Nephron (organoid): ENCODE data around the gene MKI67.
"Not testable (repeated sequence)": the region's sequence is repeated elsewhere in the genome, so short reads cannot be mapped to it uniquely, and the experiment has no call there.

ENCODE experiments used
- H3K27ac Mint-ChIP-seq, 3 experiments: 2 replicates each; pipeline ENCODE4 v1.8.0; 2020; ENCODE audit warnings: mixed read lengths in 3 of 3, mild to moderate bottlenecking in 2 of 3, moderate library complexity in 1 of 3
- H3K27me3 Mint-ChIP-seq: 2 replicates; pipeline ENCODE4 v1.8.0; 2021; ENCODE audit warnings: low read depth, mild to moderate bottlenecking, moderate library complexity, mixed read lengths
- H3K36me3 Mint-ChIP-seq: 2 replicates; pipeline ENCODE4 v1.8.0; 2020; ENCODE audit warnings: low read depth, mixed read lengths
- H3K4me1 Mint-ChIP-seq: 2 replicates; pipeline ENCODE4 v1.8.0; 2020; ENCODE audit warnings: mixed read lengths
- H3K4me3 Mint-ChIP-seq, 3 experiments: 2 replicates each; pipeline ENCODE4 v1.8.0; 2020; ENCODE audit warnings: mild to moderate bottlenecking in 3 of 3, mixed read lengths in 3 of 3, moderate library complexity in 2 of 3
- H3K9me3 Mint-ChIP-seq: 2 replicates; pipeline ENCODE4 v1.8.0; 2020; ENCODE audit warnings: mixed read lengths
- TF ChIP-seq, protein P1 (sequence below), 3 experiments: fragments of 200-600 bp; sonication (generic); IDR thresholded peaks; one replicate each; pipeline ENCODE4 v1.5.0; 2021; ENCODE audit warnings: antibody characterized with exemption in 3 of 3; ENCODE audit not compliant: unreplicated experiment in 3 of 3

MKI67 gene

DNA sequence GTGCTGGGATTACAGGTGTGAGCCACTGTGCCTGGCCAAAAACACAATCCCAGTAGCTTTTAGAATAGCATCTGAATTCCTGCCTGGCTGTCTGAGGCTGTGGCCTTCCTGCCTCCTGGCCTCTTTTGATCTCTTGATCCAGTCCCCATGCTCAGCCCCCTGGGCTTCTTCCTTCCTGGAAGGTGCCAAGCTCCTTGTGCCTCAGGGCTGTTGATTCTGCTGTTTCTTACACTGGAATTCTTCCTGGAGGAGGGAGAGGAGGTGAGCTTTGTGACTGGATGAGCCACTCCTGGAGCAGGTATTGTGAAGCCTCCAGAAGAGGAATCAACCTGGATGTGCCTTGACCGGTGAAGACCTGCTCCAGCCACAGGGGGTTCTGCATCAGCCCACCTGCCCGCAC lies 17.3 kb upstream of the MKI67 start:
- TF ChIP-seq, protein P1, sequence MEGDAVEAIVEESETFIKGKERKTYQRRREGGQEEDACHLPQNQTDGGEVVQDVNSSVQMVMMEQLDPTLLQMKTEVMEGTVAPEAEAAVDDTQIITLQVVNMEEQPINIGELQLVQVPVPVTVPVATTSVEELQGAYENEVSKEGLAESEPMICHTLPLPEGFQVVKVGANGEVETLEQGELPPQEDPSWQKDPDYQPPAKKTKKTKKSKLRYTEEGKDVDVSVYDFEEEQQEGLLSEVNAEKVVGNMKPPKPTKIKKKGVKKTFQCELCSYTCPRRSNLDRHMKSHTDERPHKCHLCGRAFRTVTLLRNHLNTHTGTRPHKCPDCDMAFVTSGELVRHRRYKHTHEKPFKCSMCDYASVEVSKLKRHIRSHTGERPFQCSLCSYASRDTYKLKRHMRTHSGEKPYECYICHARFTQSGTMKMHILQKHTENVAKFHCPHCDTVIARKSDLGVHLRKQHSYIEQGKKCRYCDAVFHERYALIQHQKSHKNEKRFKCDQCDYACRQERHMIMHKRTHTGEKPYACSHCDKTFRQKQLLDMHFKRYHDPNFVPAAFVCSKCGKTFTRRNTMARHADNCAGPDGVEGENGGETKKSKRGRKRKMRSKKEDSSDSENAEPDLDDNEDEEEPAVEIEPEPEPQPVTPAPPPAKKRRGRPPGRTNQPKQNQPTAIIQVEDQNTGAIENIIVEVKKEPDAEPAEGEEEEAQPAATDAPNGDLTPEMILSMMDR (IDR thresholded peaks at IDR 0.05; ENCODE audit: unreplicated experiment in 3 of 3): no peak
- peaks cover 30% of the 10 kb centered on the region for H3K27me3 Mint-ChIP-seq
- no peaks in the 10 kb centered on the region for H3K36me3 Mint-ChIP-seq
- H3K9me3 Mint-ChIP-seq: no peaks in the 10 kb centered on the region
- no peak overlapping the region for H3K27ac Mint-ChIP-seq
- no peak overlapping the region for H3K4me3 Mint-ChIP-seq
- H3K4me1 Mint-ChIP-seq: peaks cover 8% of the 10 kb centered on the region

DNA sequence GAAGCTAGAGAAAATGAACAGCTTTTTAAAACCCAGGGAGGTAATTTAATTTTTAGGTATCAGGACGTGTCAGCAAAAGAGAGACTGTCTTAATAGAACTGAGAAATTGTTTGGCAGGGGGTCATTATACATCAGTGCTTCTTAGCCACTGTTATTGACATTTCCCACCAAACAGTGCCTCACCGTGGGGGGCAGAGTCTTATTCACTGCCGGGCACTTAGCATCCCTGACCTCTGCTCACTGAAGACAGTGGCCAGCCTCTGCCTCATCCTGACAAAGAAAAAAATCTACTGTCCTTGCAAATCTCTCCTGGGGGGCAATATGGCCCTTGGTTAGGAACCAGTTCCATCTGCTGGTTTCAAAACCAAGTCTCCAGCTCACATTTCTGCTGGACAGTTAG lies 14.2 kb upstream of the MKI67 start:
- no peak overlapping the region for H3K4me3 Mint-ChIP-seq
- H3K9me3 Mint-ChIP-seq: no peaks in the 10 kb centered on the region
- H3K27me3 Mint-ChIP-seq: peaks cover 10% of the 10 kb centered on the region
- no peak overlapping the region for H3K27ac Mint-ChIP-seq
- no peaks in the 10 kb centered on the region for H3K4me1 Mint-ChIP-seq
- H3K36me3 Mint-ChIP-seq: no peaks in the 10 kb centered on the region
- TF ChIP-seq, protein P1 (IDR thresholded peaks at IDR 0.05; ENCODE audit: unreplicated experiment in 3 of 3): no peak

DNA sequence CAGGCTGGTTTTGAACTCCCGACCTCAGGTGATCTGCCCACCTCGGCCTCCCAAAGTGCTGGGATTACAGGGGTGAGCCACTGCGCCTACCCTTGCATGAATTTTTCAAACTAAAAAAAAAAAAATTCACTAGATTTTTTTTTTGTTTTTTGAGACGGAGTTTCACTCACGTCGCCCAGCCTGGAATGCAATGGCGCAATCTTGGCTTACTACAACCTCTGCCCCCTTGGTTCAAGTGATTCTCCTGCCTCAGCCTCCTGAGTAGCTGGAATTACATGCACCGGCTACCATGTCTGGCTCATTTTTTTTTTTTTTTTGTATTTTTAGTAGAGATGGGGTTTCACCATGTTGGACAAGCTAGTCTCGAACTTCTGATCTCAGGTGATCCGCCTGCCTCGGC lies 12.2 kb upstream of the MKI67 start:
- not testable (repeated sequence) for H3K27ac Mint-ChIP-seq, H3K4me1 Mint-ChIP-seq, H3K36me3 Mint-ChIP-seq, H3K9me3 Mint-ChIP-seq, H3K27me3 Mint-ChIP-seq, H3K4me3 Mint-ChIP-seq

DNA sequence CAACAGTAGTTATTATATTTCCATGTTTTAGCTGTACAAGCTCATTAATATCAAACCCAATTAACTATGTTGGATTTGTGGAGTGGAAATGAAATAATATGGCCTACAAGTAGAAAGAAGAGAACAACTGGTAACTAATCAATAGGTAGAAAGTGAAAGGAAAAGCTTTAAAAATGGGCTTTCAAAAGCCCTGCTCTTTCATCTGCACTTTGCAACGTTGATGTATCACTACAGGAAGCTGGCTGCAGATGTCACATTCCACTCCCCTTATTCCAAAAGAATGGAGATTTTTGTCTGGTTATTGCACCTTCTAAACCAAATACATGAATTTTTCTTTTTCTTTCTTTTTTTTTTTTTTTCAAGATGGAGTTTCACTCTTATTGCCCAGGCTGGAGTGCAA lies 11.7 kb upstream of the MKI67 start:
- Mint-ChIP-seq H3K4me3 (no peak overlapping the region), H3K27me3 (peaks cover 3% of the 10 kb centered on the region), H3K36me3 (no peaks in the 10 kb centered on the region), H3K9me3 (no peaks in the 10 kb centered on the region), H3K27ac (no peak overlapping the region), H3K4me1 (no peaks in the 10 kb centered on the region)
- TF ChIP-seq, protein P1 (IDR thresholded peaks at IDR 0.05; ENCODE audit: unreplicated experiment in 3 of 3): no peak

DNA sequence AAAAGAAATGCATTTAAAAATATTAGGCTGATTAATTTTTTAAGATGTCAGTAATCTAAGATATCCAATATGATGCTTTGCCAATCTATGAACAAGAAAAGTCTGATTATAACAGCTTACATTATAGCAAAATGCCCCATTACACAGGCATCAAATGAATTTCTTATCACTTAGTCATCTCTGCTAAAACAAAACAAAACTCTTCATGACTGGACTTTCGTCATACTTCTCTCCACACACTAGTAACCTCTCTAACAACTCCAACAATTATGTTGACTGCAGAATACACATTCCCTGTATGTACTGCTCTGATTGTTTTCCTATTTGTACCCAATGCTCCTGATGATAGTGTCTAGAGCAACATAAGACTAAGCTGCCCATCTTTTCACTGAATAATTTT lies 3.8 kb upstream of the MKI67 start:
- Mint-ChIP-seq H3K36me3 (no peaks in the 10 kb centered on the region), H3K4me3 (no peak overlapping the region), H3K27ac (no peak overlapping the region), H3K4me1 (peaks cover 12% of the 10 kb centered on the region), H3K27me3 (peaks cover 15% of the 10 kb centered on the region), H3K9me3 (no peaks in the 10 kb centered on the region)
- TF ChIP-seq, protein P1 (IDR thresholded peaks at IDR 0.05; ENCODE audit: unreplicated experiment in 3 of 3): no peak

DNA sequence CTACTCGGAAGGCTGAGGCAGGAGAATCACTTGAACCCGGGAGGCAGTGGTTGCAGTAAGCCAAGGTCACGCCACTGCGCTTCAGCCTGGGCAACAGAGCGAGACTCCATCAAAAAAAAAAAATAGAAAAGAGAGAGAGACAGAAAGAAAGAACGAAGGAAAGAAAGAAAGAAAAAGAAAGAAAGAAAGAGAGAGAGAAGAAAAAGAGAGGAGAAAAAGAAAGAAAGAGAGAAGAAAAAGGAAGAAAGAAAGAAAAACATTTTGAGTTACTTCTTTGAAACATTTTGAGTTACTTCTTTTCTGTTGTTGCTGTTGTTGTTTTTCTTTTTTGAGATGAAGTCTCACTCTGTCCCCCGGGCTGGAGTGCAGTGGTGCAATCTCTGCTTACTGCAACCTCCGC lies 2.4 kb upstream of the MKI67 start:
- peaks cover 7% of the 10 kb centered on the region for H3K36me3 Mint-ChIP-seq

More for the DNA sequence above, 2.4 kb upstream of the MKI67 start:
- Mint-ChIP-seq H3K27ac (no peak overlapping the region), H3K9me3 (no peaks in the 10 kb centered on the region), H3K4me3 (no peak overlapping the region), H3K27me3 (peaks cover 17% of the 10 kb centered on the region), H3K4me1 (peaks cover 26% of the 10 kb centered on the region)
- TF ChIP-seq, protein P1 (IDR thresholded peaks at IDR 0.05; ENCODE audit: unreplicated experiment in 3 of 3): no peak
